Choroid plexus epithelial cell (primary cell): ENCODE data around the gene CELF4.
A peak's percentile ranks its signal among the peaks of the same experiment; 100 is the strongest.

Source experiments
- DNase-seq: peaks from one replicate; pipeline ENCODE4 v3.0.0-alpha.2; 2010; ENCODE audit warnings: low read depth
- H3K4me3 ChIP-seq: 2 replicates; pipeline ENCODE4 v1.5.1; 2011; ENCODE audit warnings: low read depth, mild to moderate bottlenecking, control low read depth, low read length, moderate library complexity
- TF ChIP-seq, protein P1 (sequence below): conservative IDR thresholded peaks from 2 replicates; pipeline ENCODE4 v1.5.1; 2011; ENCODE audit warnings: low read depth, mild to moderate bottlenecking, control low read depth, inconsistent platforms, low read length, moderate library complexity

Gene CELF4

DNA sequence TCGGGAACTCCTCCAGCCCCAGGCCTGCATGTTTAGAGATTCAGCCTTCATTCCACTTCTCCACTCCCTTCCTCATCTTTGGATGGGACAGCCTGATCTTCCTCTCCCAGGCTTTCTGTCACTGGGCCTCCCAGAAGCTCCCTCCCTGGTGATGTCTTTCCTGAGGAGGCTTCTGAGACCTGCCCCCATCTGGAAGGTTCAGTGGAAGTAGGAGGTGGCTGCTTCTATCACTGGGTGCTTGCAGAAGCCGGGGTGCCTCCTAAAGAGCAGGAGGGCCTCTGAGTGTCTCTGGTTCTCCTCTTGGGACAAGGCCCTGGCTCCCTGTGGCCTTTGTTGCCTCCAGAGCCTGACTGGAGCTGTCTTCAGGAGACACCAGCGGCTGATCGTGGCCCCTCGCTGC lies 108.7 kb downstream of the CELF4 start:
- no peak overlapping the region for H3K4me3 ChIP-seq
- TF ChIP-seq, protein P1, sequence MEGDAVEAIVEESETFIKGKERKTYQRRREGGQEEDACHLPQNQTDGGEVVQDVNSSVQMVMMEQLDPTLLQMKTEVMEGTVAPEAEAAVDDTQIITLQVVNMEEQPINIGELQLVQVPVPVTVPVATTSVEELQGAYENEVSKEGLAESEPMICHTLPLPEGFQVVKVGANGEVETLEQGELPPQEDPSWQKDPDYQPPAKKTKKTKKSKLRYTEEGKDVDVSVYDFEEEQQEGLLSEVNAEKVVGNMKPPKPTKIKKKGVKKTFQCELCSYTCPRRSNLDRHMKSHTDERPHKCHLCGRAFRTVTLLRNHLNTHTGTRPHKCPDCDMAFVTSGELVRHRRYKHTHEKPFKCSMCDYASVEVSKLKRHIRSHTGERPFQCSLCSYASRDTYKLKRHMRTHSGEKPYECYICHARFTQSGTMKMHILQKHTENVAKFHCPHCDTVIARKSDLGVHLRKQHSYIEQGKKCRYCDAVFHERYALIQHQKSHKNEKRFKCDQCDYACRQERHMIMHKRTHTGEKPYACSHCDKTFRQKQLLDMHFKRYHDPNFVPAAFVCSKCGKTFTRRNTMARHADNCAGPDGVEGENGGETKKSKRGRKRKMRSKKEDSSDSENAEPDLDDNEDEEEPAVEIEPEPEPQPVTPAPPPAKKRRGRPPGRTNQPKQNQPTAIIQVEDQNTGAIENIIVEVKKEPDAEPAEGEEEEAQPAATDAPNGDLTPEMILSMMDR = no peak
- DNase-seq = no peak

DNA sequence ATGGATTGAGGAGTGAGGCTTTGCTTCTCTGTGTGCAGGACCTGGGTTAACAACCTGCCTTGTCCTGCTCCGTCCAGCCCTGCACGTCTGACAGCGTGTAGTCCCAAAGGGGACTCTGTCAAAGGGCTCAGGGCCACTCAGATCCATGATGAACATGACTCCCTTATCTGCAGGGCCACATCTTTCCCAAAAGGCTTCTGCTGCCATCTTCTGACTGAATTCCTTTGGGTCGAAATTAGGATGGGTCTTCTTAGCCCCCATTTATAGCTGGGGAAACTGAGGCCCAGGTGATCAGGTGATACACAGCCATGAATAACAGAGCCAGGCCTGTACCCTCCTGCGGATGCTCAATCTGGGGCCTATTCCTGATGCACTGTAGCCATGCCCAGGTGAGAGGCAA lies 109.2 kb downstream of the CELF4 start:
- no peak overlapping the region for H3K4me3 ChIP-seq
- DNase-seq = no peak
- TF ChIP-seq, protein P1 = no peak

DNA sequence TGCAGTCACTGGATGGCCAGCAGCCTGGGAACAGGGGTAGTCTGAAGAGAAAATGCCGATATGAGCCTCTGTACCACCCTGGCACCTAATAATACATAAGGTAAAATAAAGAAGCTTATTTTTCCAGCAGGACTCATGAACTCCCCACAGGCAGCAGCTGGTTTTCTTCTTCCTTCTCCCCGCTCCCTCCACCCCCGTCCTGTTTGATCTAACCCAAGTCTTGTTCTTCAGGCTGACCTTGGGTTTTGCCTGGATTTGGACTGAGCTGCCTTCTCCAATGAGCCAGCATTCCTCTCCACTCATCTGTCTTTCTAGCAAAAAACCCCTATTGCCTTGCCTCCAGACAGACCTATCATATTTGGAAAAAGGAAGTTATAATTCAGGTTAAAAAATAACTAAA lies 111.8 kb downstream of the CELF4 start:
- no peak overlapping the region for H3K4me3 ChIP-seq
- DNase-seq = no peak
- TF ChIP-seq, protein P1 = no peak

DNA sequence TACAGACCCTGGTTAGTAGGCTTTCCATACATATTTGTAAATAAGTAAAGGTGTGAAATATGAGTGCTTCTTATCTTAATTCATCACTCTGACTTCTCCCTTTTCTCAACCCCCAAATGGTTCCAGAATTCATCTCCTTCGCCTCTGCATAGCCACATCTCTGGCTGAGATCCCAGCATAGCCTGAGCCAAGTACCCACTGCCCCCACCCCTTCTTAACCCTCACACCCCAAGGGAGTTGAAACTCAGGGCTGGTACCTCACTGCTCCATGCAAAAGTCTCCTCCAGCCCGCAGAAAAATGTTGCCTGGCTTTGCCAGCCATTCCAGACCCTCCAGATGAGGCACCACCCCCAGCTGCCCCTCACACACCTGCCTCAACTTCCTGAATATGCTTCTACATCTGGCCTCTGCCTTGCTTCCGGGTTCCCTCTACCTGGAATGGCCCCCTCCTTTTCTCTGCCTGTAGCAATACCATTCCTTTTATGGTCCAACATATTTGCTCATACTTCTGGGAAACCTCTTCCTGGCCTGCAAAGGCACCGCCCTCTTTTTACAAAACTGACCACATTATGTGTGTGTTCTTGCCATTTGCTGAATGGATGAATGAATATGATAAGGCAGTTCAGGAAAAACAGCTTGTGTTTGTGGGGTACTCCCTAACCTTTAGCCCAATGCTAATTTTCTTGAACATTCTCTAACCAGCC lies 112.8 kb downstream of the CELF4 start:
- TF ChIP-seq, protein P1 = no peak
- peak; percentile 2 for DNase-seq
- no peak overlapping the region for H3K4me3 ChIP-seq

DNA sequence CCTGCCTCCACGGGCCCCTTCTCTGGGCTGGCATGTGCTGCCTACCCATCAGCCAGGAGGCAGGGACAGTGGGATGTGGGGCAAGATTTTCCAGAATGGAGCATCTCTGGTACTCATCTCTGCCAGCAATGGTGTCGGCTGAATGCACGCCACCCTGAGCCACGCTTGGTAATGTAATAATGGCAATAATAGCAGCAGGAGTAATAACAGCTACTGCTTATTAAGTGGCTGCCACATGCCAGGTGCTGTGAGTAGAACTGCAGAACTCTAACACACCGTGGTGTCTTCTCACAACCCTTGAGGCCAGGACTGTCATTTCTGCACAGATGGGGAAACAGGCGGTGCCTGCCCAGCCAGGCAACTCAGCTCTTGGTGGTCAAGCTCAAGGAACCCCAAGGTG lies 113.6 kb downstream of the CELF4 start:
- TF ChIP-seq, protein P1 = no peak
- no peak for DNase-seq
- H3K4me3 ChIP-seq = no peak overlapping the region

DNA sequence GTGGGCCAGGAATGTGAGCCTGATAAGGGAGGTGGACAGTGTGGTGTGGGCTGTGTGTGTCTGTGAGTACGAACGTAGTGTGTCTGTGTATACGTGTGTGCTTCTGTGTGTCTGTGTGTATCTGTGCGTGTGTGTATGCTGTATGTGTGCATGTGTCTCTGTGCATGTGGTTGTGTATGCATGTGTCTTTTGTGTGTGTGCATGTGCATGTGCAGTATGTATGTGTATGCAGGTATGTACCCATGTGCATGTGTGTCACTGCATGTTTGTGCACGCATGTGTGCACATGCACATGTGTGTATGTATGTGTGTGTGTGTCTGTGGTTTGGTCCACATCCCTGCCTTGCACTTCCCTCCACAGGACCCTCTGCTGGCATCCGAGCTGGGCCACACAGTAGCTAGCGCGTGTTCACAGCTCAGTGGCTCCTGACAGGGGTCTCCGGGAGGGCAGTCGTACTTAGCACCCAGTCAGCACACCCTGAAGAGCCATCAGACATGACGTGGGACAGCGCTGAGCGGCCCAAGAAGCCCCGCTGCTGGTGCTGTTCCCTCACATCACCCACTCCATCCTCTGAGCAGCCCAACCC lies 114.3 kb downstream of the CELF4 start:
- DNase-seq = no peak
- TF ChIP-seq, protein P1 = no peak
- no peak overlapping the region for H3K4me3 ChIP-seq

DNA sequence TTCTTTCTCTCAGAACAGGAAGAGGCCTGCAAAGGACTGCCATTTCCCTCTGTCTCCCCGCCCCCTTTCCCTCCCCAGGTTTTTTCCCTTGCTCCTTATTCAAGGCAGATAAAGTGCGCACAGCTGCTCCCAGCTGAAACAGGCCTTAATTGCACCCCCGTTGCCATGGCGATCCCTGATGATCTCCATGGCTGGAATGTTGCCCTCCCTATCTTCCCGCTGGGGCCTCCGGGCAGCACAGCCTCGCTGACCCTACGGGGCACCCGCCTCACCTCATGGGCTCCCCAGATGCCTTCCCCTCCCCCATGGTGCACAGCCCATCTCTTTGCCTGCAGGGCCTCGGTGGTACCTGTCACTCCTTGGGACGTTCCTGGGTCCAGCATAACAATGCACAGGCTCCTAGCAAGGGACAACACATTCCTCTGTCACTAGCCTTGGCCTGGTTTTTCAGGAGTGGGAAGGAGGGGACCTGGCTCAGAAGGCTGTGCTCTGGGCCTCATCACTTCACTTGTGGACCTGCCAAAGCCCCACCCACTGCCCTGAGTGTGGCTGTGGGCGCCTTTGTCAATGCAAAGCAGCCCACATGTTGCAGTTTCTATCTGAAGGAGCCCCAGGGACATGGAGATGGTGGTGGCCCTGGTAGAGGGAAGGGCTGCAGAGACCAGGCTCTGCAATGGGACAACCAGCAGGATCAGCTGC lies 115.0 kb downstream of the CELF4 start:
- no peak overlapping the region for H3K4me3 ChIP-seq
- TF ChIP-seq, protein P1 = no peak
- DNase-seq = no peak
